HG02588 (cell line): Measurements from ENCODE around the gene ERVH48-1.
"Not testable (repeated sequence)": the region's sequence is repeated elsewhere in the genome, so short reads cannot be mapped to it uniquely, and the experiment has no call there.

Experiments used
- ATAC-seq: cut with Tn5 transposase; IDR thresholded peaks from one replicate; pipeline ENCODE4 v1.9.1; 2021; ENCODE audit warnings: mild to moderate bottlenecking, moderate library complexity; ENCODE audit not compliant: unreplicated experiment

The ERVH48-1 gene

GRCh38 chr21:42939582-42940413 is 14.4 kb upstream of the ERVH48-1 start:
- ATAC-seq: no peak

DNA sequence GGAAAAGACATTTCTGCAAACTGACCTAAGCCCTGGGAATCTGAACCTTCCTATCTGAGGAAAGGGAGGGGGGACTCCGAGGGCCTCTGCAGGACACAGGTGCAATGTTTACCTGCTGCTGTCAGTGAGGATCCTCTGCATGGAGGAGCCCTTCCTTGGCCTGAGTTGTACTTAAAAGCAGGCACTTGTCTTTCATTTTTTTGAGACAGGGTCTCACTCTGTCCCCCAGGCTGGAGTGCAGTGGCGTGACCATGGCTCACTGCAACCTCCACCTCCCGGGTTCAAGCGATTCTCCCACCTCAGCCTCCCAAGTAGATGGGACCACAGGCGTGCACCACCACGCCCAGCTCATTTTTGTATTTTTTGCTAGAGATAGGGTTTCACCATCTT is 13.2 kb upstream of the ERVH48-1 start:
- not testable (repeated sequence) for ATAC-seq

- no peak for ATAC-seq
These were observed 12.7 kb upstream of the ERVH48-1 start for GRCh38 chr21:42937960-42938605.

DNA sequence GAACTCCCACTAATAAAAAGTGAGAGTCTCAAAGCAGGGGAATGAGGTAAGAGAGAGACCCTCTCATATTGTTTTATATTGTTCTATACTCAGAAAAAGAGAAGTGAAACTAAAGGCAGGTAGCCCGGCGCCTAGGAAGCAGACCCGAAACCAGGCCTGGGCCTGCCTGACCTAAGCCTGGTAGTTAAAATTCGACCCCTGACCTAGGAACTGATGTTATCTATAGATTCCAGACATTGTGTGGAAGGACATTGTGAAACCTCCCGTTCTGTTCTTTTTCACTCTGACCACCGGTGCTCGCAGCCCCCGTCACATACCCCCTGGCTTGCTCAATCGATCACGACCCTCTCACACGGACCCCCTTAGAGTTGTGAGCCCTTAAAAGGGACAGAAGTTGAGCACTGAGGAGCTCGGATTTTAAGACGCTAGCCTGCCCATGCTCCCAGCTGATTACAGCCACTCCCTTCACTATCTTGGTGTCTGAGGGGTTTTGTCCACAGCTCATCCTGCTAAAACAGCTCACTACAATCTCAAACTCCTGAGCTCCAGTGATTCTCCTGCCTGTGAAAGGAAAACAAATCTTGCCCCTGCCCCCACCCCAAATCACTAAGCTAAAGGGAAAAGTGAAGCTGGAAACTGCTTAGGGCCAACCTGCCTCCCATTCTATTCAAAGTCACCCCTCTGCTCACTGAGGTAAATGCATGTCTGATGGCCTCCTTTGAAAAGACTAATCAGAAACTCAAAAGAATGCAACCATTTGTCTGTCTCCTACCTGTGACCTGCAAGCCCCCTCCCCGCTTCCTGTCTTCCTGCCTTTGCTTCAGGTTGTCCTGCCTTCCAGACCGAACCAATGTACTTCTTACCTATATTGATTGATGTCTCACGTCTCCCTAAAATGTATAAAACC is 11.9 kb upstream of the ERVH48-1 start:
- not testable (repeated sequence) for ATAC-seq

- ATAC-seq: not testable (repeated sequence)
These were observed 10.9 kb upstream of the ERVH48-1 start for GRCh38 chr21:42936360-42936759.

DNA sequence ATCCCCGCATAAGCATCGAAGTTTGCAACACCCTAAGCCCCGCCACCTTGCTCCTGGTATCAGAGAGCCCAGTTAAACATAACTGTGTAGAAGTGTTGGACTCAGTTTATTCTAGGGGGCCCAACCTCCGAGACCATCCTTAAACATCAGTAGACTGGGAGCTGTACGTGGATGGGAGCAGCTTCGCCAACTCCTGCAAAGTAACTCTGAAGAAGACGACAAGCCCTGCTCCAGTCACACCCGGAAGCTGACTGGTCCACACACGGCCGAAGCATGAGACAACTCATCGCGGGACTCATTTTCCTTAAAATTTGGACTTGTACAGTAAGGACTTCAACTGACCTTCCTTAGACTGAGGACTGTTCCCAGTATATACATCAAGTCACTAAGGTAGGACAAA is 8.5 kb upstream of the ERVH48-1 start:
- not testable (repeated sequence) for ATAC-seq

- not testable (repeated sequence) for ATAC-seq
These were observed 7.9 kb upstream of the ERVH48-1 start for GRCh38 chr21:42933137-42933970.

- not testable (repeated sequence) for ATAC-seq
These were observed 7.1 kb upstream of the ERVH48-1 start for GRCh38 chr21:42932378-42933136.

DNA sequence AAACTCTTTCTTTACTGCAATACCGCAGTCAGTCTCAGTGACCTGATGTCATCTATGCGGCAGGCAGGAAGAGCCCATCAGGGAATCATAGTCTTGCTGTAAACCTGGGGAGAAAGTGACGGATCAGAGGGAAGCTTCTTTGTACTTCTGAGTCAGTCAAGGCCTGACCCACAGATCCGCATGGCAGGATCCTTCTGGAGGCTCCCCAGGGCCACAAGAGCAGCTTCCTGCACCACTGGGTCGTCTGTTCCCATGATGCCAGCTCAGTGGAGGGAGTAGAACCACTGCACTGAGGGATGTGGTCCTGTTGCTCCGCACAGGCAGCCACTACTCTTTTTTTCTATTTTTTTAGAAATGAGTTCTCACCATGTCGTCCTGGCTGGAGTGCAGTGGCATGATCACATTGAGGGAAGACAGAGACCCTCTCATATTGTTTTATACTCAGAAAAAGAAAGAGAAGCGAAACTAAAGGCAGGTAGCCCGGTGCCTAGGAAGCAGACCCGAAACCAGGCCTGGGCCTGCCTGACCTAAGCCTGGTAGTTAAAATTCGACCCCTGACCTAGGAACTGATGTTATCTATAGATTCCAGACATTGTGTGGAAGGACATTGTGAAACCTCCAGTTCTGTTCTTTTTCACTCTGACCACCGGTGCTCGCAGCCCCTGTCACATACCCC is 6.3 kb upstream of the ERVH48-1 start:
- no peak for ATAC-seq

DNA sequence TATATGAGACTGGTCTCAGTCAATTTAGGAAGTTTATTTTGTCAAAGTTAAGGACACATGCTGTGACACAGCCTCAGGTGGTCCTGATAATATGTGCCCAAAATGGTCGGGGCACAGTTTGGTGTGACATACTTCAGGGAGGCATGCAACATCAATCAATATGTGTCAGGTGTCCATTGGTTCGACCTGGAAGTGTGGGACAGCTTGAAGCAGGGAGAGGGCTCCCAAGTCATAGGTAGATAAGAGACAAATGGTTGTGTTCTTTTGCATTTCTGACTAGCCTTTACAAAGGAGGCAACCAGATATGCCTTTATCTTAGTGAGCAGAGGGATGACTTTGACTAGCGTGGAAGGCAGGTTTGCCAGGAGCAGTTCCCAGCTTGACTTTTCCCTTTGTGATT is 4.5 kb upstream of the ERVH48-1 start:
- no peak for ATAC-seq

DNA sequence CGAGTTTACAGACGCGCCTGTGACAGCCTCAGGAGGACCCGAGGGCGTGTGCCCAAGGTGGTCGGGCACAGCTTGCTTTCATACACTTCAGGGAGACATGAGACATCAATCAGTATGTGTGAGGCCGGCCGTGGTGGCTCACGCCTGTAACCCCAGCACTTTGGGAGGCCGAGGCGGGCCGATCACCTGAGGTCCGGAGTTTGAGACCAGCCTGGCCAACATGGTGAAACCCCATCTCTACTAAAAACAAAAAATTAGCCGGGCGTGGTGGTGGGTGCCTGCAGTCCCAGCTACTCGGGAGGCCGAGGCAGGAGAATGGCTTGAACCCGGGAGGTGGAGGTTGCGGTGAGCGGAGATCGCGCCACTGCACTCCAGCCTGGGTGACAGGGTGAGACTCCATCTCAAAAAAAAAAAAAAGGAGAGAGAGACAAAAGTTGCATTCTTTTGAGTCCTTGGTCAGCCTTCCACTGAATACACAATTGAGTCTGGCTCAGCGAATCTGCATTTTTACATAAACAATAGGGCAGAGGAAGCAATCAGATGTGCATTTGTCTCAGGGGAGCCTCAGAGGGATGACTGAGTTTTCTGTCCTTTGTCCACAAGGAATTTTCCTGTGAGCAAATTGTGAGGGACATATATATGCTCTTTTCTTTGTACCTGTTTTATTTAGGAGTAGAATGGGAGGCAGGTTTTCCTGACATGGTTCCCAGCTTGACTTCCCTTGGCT is 2.2 kb upstream of the ERVH48-1 start:
- not testable (repeated sequence) for ATAC-seq

- ATAC-seq: no peak
These were observed 1.0 kb downstream of the ERVH48-1 start for GRCh38 chr21:42924433-42924751.

DNA sequence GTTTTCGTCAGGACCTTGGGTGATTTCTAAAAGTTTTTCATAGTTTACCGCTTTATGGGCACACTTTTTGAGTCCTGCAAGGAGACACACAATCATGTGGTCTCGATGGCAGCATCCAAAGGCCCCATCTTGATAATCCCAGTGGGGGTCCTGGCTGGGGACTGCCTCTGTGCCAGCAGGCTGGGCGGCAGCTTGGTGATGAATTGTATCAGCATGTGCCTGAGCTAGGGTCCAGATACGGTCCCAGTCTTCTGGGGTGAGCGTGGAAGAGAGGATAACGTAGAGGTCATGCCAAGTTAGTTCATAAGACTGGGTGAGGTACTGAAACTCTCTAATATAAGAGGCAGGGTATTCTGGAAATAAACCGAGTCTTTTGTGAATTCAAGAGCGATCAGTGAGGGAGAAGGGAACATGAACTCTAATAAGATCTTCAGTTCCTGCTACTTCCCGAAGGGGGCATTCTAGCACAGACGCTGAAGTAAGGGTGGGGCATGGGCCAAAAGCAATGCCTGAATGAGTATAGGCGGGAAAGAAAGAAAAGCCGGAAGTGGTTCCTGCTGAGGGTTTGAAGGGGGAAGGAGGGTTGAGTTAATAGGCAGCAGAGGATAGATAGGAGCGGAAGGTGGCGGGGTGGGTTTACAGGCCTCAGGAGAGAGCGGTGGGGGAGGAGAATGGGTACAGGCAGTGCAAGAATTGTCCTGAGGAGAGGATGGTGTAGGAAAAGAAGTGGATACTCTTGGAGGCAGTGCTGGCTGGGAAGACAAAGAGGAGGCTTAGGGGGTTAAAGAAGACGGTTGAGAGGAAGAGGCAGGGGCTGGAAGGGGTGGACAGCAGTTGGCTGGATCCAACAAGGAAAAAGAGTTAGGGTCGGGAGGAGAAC is 1.6 kb downstream of the ERVH48-1 start:
- ATAC-seq: no peak

DNA sequence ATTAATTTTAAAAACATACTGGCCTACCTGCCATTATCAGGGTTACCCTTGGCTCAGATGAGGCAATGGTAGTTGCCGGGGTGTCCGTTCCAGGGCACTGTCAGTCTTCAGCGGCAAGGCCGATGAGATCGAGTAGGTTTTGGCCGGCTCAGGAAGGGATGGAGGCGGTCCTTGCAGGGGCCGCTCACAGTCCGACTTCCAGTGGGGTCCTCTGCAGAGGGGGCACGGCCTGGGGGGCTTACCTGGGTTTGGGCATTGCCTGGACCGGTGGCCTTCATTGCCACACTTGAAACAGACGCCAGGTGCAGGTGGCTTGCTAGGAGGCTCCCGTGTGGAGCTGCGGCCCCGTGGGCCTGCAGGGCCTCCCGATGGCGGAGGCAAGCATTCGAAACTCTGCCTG is 2.5 kb downstream of the ERVH48-1 start:
- no peak for ATAC-seq

- ATAC-seq: no peak
These were observed 3.5 kb downstream of the ERVH48-1 start for GRCh38 chr21:42921927-42922326.

DNA sequence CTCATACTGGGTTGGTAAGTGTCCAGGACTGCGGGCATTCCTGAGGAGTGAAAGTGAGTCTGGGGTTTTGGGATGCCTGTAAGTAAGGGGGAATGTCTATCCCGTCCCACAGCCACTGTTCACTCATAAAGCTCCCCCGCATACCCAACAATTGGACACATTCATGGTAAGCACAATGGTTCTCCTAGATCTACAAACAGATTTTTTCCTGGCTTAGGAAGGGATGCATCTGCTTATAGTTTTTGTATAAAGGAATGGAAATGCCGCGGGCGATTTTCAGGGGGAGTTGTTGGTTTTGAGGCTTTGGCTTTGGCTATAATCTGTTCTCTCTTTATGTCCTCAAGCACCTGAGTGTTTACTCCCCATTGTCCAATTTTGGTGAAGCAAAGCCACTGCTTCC is 7.1 kb downstream of the ERVH48-1 start:
- ATAC-seq: no peak

- ATAC-seq: no peak
These were observed 12.0 kb downstream of the ERVH48-1 start for GRCh38 chr21:42913476-42913875.

DNA sequence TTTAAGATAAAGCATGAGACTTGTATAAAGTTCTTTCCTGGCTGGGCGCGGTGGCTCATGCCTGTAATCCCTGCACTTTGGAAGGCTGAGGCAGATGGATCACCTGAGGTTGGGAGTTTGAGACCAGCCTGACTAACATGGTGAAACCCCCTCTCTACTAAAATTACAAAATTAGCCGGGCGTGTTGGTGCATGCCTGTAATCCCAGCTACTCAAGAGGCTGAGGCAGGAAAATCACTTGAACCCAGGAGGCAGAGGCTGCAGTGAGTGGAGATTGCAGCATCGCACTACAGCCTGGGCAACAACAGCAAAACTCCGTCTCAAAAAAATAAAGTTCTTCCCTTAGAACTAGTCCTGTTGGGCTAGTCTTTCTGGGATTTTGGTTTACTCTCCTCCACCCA is 13.5 kb downstream of the ERVH48-1 start:
- not testable (repeated sequence) for ATAC-seq
